Astrocyte (in vitro differentiated cells and primary cell): ENCODE measurements around the gene IYD. TPM values are rescaled to one million over a fixed set of nuclear protein-coding genes. Genes with fewer than 3 reads are reported as not detected.

ENCODE experiments used
- DNase-seq: peaks from one replicate; pipeline ENCODE4 v3.0.0-alpha.2; 2010; ENCODE audit warnings: low read depth
- FAIRE-seq: peaks from 2 replicates; lab custom pipeline; 2011; peaks lifted over from hg19 to GRCh38; lab: Jason Lieb, UNC
- H2AFZ ChIP-seq: 2 replicates; pipeline ENCODE4 v1.6.0; 2012; ENCODE audit warnings: low read depth, low read length, inconsistent platforms
- H3K27ac ChIP-seq: 2 replicates; pipeline ENCODE4 v1.5.1; 2011; ENCODE audit warnings: low read depth, low read length, inconsistent platforms
- H3K27me3 ChIP-seq: 2 replicates; pipeline ENCODE4 v1.6.0; 2011; ENCODE audit warnings: low read length, inconsistent platforms; ENCODE audit not compliant: insufficient read depth
- H3K36me3 ChIP-seq: 2 replicates; pipeline ENCODE4 v1.5.1; 2011; ENCODE audit warnings: low read length, inconsistent platforms; ENCODE audit not compliant: insufficient read depth
- H3K4me1 ChIP-seq: 2 replicates; pipeline ENCODE4 v1.5.1; 2011; ENCODE audit warnings: low read length, inconsistent platforms; ENCODE audit not compliant: insufficient read depth
- H3K4me2 ChIP-seq: 2 replicates; pipeline ENCODE4 v1.6.0; 2012; ENCODE audit warnings: low read length, inconsistent platforms
- H3K4me3 ChIP-seq: 2 replicates; pipeline ENCODE4 v1.5.1; 2011; ENCODE audit warnings: low read depth, mild to moderate bottlenecking, low read length, inconsistent platforms; ENCODE audit not compliant: insufficient read depth
- H3K79me2 ChIP-seq: 2 replicates; pipeline ENCODE4 v1.6.0; 2012; ENCODE audit warnings: mild to moderate bottlenecking, low read length, inconsistent platforms; ENCODE audit not compliant: insufficient read depth
- H3K9ac ChIP-seq: 2 replicates; pipeline ENCODE4 v1.6.0; 2012; ENCODE audit warnings: mild to moderate bottlenecking, low read length, inconsistent platforms
- H3K9me3 ChIP-seq: 2 replicates; pipeline ENCODE4 v1.5.1; 2012; ENCODE audit warnings: low read depth, mild to moderate bottlenecking, low read length, inconsistent platforms; ENCODE audit not compliant: insufficient read depth
- H4K20me1 ChIP-seq: 2 replicates; pipeline ENCODE4 v1.6.0; 2012; ENCODE audit warnings: low read length, inconsistent platforms; ENCODE audit not compliant: insufficient read depth
- H3K27ac Mint-ChIP-seq: one replicate; pipeline ENCODE4 v1.8.0; 2021; ENCODE audit warnings: mild to moderate bottlenecking, mixed read lengths; ENCODE audit not compliant: unreplicated experiment
- H3K27me3 Mint-ChIP-seq: one replicate; pipeline ENCODE4 v1.8.0; 2021; ENCODE audit warnings: low read depth, mixed read lengths; ENCODE audit not compliant: unreplicated experiment
- H3K36me3 Mint-ChIP-seq: one replicate; pipeline ENCODE4 v1.8.0; 2021; ENCODE audit warnings: low read depth, mixed read lengths; ENCODE audit not compliant: unreplicated experiment
- H3K4me1 Mint-ChIP-seq: one replicate; pipeline ENCODE4 v1.8.0; 2021; ENCODE audit warnings: low read depth, mixed read lengths; ENCODE audit not compliant: unreplicated experiment
- H3K4me3 Mint-ChIP-seq: one replicate; pipeline ENCODE4 v1.8.0; 2021; ENCODE audit warnings: mild to moderate bottlenecking, moderate library complexity, mixed read lengths; ENCODE audit not compliant: unreplicated experiment
- H3K9me3 Mint-ChIP-seq: one replicate; pipeline ENCODE4 v1.8.0; 2021; ENCODE audit warnings: mild to moderate bottlenecking, mixed read lengths; ENCODE audit not compliant: unreplicated experiment
- EZH2 ChIP-seq: IDR thresholded peaks from 2 replicates; pipeline ENCODE4 v1.6.1; 2012; ENCODE audit warnings: mild to moderate bottlenecking, low read length, inconsistent platforms; ENCODE audit not compliant: insufficient read depth
- total RNA-seq: library from RNA; stranded (reverse); gene quantifications from 2 replicates; pipeline ENCODE4 v1.2.1, GENCODE V29; 2021
- TF ChIP-seq, protein P1 (sequence below): IDR thresholded peaks from 2 replicates; pipeline ENCODE4 v1.5.1; 2011; ENCODE audit warnings: low read depth, mild to moderate bottlenecking, inconsistent platforms, low read length, moderate library complexity; ENCODE audit not compliant: insufficient read depth

IYD gene
- total RNA-seq, 1 donor from 2014 or later = not detected

- Histone ChIP-seq H3K36me3 (no peaks in the 10 kb centered on the region), H3K4me2 (peak overlapping the region; percentile 34), H2AFZ (no peak overlapping the region), H3K27me3 (no peaks in the 10 kb centered on the region), H3K9ac (no peak overlapping the region), H3K9me3 (no peaks in the 10 kb centered on the region), H3K4me1 (peaks cover 13% of the 10 kb centered on the region), H3K4me3 (no peak overlapping the region), H3K79me2 (no peaks in the 10 kb centered on the region), H4K20me1 (no peaks in the 10 kb centered on the region), H3K27ac (no peak overlapping the region)
- H3K27ac Mint-ChIP-seq = no peak overlapping the region
- H3K4me3 Mint-ChIP-seq = peak overlapping the region; percentile 0
- FAIRE-seq (no peak), DNase-seq (no peak)
- H3K9me3 Mint-ChIP-seq = no peaks in the 10 kb centered on the region
- no peaks in the 10 kb centered on the region for H3K36me3 Mint-ChIP-seq
- TF ChIP-seq, protein P1, sequence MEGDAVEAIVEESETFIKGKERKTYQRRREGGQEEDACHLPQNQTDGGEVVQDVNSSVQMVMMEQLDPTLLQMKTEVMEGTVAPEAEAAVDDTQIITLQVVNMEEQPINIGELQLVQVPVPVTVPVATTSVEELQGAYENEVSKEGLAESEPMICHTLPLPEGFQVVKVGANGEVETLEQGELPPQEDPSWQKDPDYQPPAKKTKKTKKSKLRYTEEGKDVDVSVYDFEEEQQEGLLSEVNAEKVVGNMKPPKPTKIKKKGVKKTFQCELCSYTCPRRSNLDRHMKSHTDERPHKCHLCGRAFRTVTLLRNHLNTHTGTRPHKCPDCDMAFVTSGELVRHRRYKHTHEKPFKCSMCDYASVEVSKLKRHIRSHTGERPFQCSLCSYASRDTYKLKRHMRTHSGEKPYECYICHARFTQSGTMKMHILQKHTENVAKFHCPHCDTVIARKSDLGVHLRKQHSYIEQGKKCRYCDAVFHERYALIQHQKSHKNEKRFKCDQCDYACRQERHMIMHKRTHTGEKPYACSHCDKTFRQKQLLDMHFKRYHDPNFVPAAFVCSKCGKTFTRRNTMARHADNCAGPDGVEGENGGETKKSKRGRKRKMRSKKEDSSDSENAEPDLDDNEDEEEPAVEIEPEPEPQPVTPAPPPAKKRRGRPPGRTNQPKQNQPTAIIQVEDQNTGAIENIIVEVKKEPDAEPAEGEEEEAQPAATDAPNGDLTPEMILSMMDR = no peak
- no peak for TF ChIP-seq EZH2
- H3K27me3 Mint-ChIP-seq = peaks cover 13% of the 10 kb centered on the region
- H3K4me1 Mint-ChIP-seq = peaks cover 11% of the 10 kb centered on the region
Measured at GRCh38 chr6:150336708-150337107, 32.1 kb upstream of the IYD start.

DNA sequence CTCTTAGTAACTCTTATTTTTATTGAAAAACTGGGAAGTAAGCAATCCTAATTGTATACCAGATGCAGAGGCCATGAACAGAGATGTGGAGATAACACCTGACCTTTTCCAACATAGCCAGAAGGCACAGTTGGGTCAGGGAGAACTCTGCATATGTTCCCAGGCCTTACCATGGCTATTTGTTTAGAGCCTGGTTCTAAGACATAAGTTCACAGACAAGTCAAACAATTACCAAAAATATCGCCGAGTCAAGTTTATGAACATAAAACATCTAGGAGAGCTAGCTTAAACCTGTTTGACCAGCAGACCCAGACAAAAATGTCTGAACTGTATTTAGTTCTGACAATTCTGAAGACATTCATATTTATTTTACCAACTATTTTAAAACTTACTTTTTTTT lies 26.7 kb upstream of the IYD start:
- H3K9me3 ChIP-seq = no peaks in the 10 kb centered on the region
- H3K36me3 ChIP-seq = no peaks in the 10 kb centered on the region
- no peak overlapping the region for H2AFZ ChIP-seq
- DNase-seq (no peak), FAIRE-seq (no peak)
- no peak overlapping the region for H3K4me2 ChIP-seq
- Mint-ChIP-seq H3K9me3 (no peaks in the 10 kb centered on the region), H3K4me1 (peaks cover 11% of the 10 kb centered on the region), H3K27me3 (peaks cover 5% of the 10 kb centered on the region), H3K27ac (no peak overlapping the region), H3K4me3 (no peak overlapping the region), H3K36me3 (no peaks in the 10 kb centered on the region)
- H3K4me3 ChIP-seq = no peak overlapping the region
- no peaks in the 10 kb centered on the region for H4K20me1 ChIP-seq
- H3K4me1 ChIP-seq = peaks cover 14% of the 10 kb centered on the region
- no peak overlapping the region for H3K9ac ChIP-seq
- H3K27me3 ChIP-seq = no peaks in the 10 kb centered on the region
- no peak overlapping the region for H3K27ac ChIP-seq
- no peak for TF ChIP-seq EZH2
- TF ChIP-seq, protein P1 = no peak
- H3K79me2 ChIP-seq = no peaks in the 10 kb centered on the region

DNA sequence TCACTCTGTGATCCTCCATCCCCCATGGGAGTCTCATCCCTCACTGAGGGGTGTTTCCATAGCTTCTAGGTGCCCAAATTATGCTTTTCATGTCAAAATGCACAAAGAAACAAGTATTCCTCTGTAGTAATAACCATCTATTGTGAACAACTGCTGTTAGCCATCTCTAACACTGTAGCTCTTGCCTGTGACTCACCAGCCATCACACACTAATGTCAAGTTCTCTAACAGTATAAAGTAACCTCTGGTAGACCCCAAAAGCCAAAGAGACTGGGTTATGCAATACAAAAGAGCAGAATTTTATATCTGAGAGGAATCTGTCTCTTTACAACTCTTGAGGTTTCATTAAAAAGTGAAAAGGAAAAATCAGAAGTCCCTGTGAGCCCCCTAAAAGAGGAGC lies 25.4 kb upstream of the IYD start:
- H3K36me3 ChIP-seq = no peaks in the 10 kb centered on the region
- H3K9me3 ChIP-seq = no peaks in the 10 kb centered on the region
- H3K9me3 Mint-ChIP-seq = no peaks in the 10 kb centered on the region
- no peak for TF ChIP-seq EZH2
- TF ChIP-seq, protein P1 = no peak
- no peak overlapping the region for H3K27ac ChIP-seq
- peak; percentile 54 for DNase-seq
- no peaks in the 10 kb centered on the region for H3K36me3 Mint-ChIP-seq
- H3K27me3 Mint-ChIP-seq = peaks cover 5% of the 10 kb centered on the region
- no peaks in the 10 kb centered on the region for H4K20me1 ChIP-seq
- no peak overlapping the region for H3K4me2 ChIP-seq
- peaks cover 14% of the 10 kb centered on the region for H3K4me1 ChIP-seq
- no peak overlapping the region for H3K27ac Mint-ChIP-seq
- no peaks in the 10 kb centered on the region for H3K79me2 ChIP-seq
- H2AFZ ChIP-seq = no peak overlapping the region
- peaks cover 11% of the 10 kb centered on the region for H3K4me1 Mint-ChIP-seq
- no peak for FAIRE-seq
- no peak overlapping the region for H3K9ac ChIP-seq
- no peaks in the 10 kb centered on the region for H3K27me3 ChIP-seq
- H3K4me3 Mint-ChIP-seq = no peak overlapping the region
- H3K4me3 ChIP-seq = no peak overlapping the region
